Activated CD4-positive, alpha-beta T cell treated with anti-CD3 and anti-CD28 coated beads, Interleukin-2, amount 50 U/mL, for 1 hour (primary cell): ENCODE measurements around the gene CDYL.

Experiments
- DNase-seq: peaks from one replicate; pipeline ENCODE4 v3.0.0-alpha.2; 2020

Gene CDYL, protein sequence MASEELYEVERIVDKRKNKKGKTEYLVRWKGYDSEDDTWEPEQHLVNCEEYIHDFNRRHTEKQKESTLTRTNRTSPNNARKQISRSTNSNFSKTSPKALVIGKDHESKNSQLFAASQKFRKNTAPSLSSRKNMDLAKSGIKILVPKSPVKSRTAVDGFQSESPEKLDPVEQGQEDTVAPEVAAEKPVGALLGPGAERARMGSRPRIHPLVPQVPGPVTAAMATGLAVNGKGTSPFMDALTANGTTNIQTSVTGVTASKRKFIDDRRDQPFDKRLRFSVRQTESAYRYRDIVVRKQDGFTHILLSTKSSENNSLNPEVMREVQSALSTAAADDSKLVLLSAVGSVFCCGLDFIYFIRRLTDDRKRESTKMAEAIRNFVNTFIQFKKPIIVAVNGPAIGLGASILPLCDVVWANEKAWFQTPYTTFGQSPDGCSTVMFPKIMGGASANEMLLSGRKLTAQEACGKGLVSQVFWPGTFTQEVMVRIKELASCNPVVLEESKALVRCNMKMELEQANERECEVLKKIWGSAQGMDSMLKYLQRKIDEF

GRCh38 chr6:4776131-4776492 lies at the start of gene CDYL:
Gene CDYL (plus strand): TSS chr6:4776404. CDS start chr6:4776784, 380 bp downstream.
- peak; percentile 83 for DNase-seq

DNA sequence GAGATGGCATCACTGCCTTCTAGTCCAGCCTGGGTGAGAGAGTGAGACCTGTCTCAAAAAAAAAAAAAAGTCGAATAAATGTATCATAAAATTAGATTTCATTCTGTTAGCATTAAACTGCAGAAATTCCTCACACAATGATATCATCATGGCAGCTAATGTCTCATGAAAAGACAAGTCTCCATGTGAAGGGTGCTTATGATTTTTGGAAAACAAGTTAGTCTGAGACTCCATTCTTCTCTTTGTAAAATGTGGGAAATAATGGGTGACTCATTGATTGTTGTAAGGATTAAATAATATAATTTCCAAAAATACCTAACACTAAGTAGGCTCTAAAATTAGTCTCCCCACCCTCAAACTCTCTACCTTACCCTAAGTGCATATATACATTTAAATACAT lies 49.6 kb upstream of the CDYL start:
- DNase-seq, result no peak

DNA sequence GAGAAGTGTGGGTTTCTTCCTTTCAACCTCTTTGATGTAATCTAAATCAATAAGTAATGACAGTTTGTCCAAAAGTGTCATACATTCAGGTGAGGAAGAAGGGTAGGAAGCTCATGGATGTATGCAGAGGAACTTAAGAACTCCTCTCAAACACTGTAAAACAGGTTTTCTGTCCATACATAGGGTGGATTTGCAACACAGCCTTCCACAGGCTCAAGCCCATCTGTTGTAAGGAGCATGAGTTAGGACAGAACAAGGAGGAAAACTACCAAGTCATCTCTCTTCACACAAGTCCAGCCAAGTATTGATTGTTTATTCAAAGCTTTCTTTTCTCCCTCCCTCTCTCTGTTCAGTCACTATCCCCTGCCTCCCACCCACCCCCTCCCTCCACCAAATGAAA lies 49.0 kb upstream of the CDYL start:
- no peak for DNase-seq

GRCh38 chr6:4727671-4728435 lies 48.4 kb upstream of the CDYL start:
- no peak for DNase-seq

DNA sequence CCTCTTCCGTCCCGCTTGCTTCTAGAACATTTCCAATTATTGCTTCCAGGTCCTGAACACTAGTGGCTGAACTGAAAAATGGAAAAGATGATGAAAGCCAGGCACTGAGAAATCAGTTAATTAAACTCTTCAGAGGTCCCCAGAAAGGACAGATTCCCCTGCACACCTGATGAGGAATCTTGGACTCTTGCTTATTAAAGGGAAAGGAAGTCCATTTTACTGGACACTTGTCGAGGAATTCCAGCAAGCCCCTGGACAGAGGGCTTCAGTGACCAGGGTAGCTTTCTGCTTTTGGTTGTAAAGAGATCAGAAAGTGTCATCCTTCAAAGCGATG lies 47.8 kb upstream of the CDYL start:
- DNase-seq, result no peak

- DNase-seq, result no peak
Measured at GRCh38 chr6:4728926-4729325, 47.3 kb upstream of the CDYL start.

DNA sequence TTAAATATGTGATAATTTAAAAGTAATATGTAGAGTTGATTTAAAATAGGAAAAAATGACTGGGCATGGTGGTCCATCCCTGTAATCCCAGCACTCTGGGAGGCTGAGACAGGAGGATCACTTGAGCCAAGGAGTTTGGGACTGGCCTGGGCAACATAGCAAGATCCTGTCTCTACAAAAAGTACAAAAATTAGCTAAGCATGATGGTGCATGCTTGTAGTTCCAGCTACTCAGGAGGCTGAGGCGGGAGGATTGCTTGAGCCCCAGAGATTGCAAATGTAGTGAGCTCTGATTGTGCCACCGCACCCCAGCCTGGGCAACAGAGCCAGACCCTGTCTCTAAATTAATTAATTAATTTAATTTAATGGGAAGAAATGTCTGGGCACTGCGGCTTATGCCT lies 44.2 kb upstream of the CDYL start:
- no peak for DNase-seq

DNA sequence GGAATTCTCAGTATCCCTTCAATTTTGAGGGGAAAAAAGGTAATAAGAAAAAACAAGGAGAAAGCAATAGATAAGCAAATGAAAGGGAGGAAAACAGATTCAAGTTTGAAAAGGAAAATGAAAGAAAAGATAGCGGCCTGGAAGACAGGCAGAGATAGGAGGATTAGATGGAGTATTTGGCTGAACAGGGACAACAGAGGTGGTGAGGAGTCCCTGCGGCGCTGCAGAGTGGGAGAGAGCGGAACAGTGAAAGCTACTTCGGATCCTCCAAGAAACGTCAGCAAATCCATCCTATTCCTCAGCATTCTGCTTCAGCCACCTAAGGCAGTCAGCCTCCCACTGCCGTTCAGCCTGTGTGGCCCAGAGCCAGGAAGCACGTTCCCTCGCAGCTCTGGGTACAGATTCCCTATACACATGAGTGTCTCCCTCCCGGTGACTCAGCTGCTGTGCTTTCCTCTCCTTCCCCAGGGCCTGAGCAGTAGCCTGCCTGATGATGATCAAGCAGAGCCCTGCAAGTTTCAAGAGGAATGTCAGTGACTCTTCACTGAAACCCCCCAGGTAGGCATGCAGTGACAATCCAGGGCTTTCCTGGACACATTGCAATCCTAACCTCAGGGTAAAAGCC lies 43.4 kb upstream of the CDYL start:
- DNase-seq, result no peak

DNA sequence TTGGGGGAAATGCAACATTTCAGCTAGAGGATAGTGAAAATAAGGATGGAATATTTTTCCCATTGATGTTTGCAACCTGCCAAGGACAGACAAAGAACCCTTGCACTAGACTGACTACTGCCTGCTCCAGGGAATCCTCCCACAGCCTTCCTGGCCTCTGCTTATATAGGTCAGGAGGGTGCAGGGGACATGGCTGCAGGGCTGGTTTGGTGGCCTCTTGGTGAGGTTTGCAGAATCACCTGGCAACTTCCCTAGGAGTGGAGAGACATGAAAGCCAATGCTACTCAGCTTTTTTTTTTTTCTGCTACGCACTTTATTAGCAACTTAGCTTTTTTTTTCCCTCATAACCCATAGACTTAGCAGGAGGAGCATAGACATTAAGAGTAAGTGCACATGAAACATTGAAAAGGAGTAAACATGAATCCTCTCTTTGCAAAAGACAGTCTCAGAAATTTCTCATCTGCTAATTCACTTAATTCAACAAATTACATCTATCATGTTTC lies 39.8 kb upstream of the CDYL start:
- no peak for DNase-seq

- DNase-seq, result no peak
Measured at GRCh38 chr6:4740032-4740431, 36.2 kb upstream of the CDYL start.

DNA sequence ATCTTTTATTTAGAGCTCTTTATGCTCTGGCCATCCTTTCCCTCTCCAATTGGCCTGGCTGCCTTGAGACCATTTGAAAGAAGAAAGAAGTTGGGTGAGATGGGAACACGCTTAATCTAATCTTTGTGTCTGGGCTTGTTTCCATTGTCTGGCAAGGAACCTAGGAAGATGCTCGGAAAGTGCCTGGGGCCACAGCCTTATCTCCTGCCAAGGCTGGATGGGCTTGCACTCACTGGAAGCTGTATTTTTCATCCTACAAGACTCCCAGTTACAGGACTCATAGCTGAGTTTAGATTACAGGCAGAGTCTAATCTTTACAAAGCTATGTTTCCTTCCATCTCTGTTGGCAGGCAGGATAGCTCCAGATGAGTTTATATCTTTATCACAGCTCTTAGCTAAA lies 33.1 kb upstream of the CDYL start:
- DNase-seq, result no peak

- no peak for DNase-seq
Measured at GRCh38 chr6:4743926-4744325, 32.3 kb upstream of the CDYL start.

GRCh38 chr6:4747588-4747987 lies 28.6 kb upstream of the CDYL start:
- DNase-seq, result no peak

DNA sequence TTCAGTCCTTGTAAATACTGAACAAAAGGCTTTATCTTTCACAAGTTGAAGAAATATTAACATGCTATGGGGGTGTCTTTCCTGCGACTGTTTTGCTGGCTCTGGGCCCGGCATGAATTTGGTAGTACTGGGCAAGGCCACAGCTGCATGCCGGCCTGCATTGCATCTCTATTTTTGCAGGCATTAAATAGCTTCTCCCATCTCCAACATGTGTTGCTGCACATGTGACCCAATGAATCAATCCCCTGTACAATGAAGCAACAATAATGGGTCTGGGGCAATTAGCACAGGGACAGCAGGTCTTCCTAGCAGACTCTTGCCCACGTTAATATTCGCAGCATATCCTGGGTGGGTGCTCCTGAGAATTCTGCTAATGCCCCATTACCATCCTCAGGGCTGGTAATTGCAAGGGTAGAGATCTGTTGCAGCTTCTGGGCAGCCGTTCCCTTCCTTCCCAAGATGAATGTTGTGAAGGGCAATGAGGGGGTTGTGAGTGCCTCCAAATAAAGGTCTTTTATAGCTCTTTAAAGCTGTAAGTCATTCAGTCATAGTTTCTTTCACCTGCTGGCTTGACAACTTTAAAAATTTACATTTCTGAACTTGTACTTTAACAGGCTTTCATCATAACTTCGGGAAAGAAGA lies 24.3 kb upstream of the CDYL start:
- no peak for DNase-seq

GRCh38 chr6:4756247-4756646 lies 20.0 kb upstream of the CDYL start:
- DNase-seq, result no peak

- DNase-seq, result no peak
Measured at GRCh38 chr6:4759997-4760396, 16.2 kb upstream of the CDYL start.

GRCh38 chr6:4760773-4761172 lies 15.4 kb upstream of the CDYL start:
- DNase-seq, result no peak

DNA sequence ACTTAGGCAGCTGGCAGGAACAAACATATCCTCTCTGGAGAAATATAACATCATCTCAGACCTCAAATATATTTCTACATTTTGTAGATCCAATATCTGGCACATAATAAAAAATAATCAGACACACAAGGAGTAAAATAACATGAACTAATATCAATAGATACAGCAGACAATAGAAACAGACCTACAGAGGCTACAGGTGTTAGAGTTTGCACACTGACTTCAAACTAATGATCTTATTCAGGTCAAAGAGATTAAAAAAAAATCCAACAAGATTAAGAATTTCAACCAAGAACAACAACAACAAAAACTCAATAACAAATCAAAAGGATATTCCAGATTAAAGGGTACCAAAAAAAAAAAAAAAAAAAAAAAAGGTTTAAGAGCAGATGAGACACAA lies 13.9 kb upstream of the CDYL start:
- no peak for DNase-seq

DNA sequence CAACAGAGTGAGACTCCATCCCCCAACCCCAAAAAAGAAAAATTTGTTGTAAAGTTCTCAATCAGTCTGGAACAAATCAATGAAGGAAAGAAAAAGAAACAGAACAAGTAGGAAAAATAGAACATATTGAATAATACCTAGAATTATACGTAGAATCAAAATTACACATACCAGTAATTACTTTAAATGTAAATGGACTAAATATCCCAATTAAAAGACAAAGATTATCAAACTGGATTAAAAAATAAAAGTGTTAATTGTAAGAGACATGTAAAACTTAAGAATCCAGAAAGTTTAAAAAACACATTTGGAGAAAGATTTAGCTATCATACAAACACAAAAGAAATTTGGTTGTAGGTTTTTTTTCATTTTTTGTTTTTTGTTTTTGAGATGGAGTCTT lies 12.3 kb upstream of the CDYL start:
- DNase-seq, result no peak

GRCh38 chr6:4768815-4769214 lies 7.4 kb upstream of the CDYL start:
- no peak for DNase-seq

GRCh38 chr6:4772750-4773149 lies 3.5 kb upstream of the CDYL start:
- DNase-seq, result no peak

- no peak for DNase-seq
Measured at GRCh38 chr6:4773181-4773580, 3.0 kb upstream of the CDYL start.

- DNase-seq, result no peak
Measured at GRCh38 chr6:4774296-4774695, 1.9 kb upstream of the CDYL start.
